ENCODE results near the gene CAMSAP1. TPM values are rescaled to one million over a fixed set of nuclear protein-coding genes. Genes with fewer than 3 reads are reported as not detected.

Gene CAMSAP1
- total and polyA plus RNA-seq, 9 of the 15 experiments (the other 6 are each of a cell fraction or from before 2014, with no cell fraction given): 1.5 to 28.8 (median 14.3) TPM

- peaks cover 3% of the 10 kb centered on the region for H3K9me1 ChIP-seq (ENCODE audit: control insufficient read depth, insufficient read depth, low read length)
- no peaks in the 10 kb centered on the region for H3K9me3 ChIP-seq (replicated peaks; ENCODE audit: control insufficient read depth, insufficient read depth, low read depth, low read length)
- 0 out of 4 replicates have a peak overlapping the region, but pooled peaks of 1 of the 2 experiments have one; percentile 2 for H3K9ac ChIP-seq (ENCODE audit: insufficient read depth in 1 of 2, low read depth in 2 of 2, low read length in 2 of 2)
- no peak overlapping the region for H3K4me2 ChIP-seq (ENCODE audit: insufficient read depth, low read length)
- H3K79me2 ChIP-seq (ENCODE audit: control insufficient read depth, insufficient read depth, low read length): peaks cover 60% of the 10 kb centered on the region
- no peak overlapping the region; the same call in 2 of the 3 replicates for H3K27ac ChIP-seq (ENCODE audit: extremely low read depth, low read depth, low read length)
- ChIA-PET CTCF (ENCODE audit: low intra/inter-chr PET ratio) (no interaction called here), POLR2A (interaction anchor here (0.5 to 2.0 kb wide), 4 partner anchors 10 to 469 kb away, joined by 3 to 7 read pairs (median 3); partner anchors contain the start of gene CAMSAP1)
- no peak overlapping the region for H3K4me3 ChIP-seq
- peak; percentile 5; the same call in 2 of the 3 replicates for ATAC-seq
- intact Hi-C loops (cut with micrococcal nuclease): no loop called here
- peaks cover 0 to 60% of the 10 kb centered on the region in 2 experiments; a peak in 2 of 5 replicates for H3K4me1 ChIP-seq (replicated peaks in 1 of 2; ENCODE audit: control insufficient read depth in 2 of 2, insufficient read depth in 2 of 2, low read length in 2 of 2)
- FAIRE-seq: no peak
- H3K27me3 ChIP-seq (ENCODE audit: control insufficient read depth in 2 of 2, insufficient read depth in 2 of 2, low read length in 2 of 2): no peaks in the 10 kb centered on the region
- DNase-seq (ENCODE audit: extremely low read depth in 1 of 4, low spot score in 3 of 4): no peak
- H3K36me3 ChIP-seq (ENCODE audit: control insufficient read depth, insufficient read depth, low read length): peaks cover 95% of the 10 kb centered on the region
- WGBS (ENCODE audit: insufficient coverage, low coverage, missing lambda C conversion rate): 93% methylated on average over 30 of the region's 33 CpGs
- BruUV-seq (replicated peaks): no TSS peak
- in situ Hi-C loops (cut with MboI): no loop called here
- H4K20me1 ChIP-seq (replicated peaks; ENCODE audit: control insufficient read depth, insufficient read depth, low read length): peaks cover 48% of the 10 kb centered on the region; the same call in 1 of the 2 replicates
- no peak overlapping the region for H2AFZ ChIP-seq (ENCODE audit: low read depth, low read length)
- TF ChIP-seq MEIS2 (IDR thresholded peaks at IDR 0.05; ENCODE audit: partially characterized antibody) (no peak), SIX5 (IDR thresholded peaks at IDR 0.05; ENCODE audit: borderline replicate concordance in 1 of 2, insufficient read depth in 1 of 2, low read depth in 1 of 2, low read length in 2 of 2) (no peak), SMARCA4 (IDR thresholded peaks at IDR 0.05) (no peak), PBX2 (CRISPR knock-in tag; IDR thresholded peaks at IDR 0.05; ENCODE audit: low read depth) (no peak), PBX2 (tag; conservative IDR thresholded peaks at IDR 0.05; ENCODE audit: low read depth) (no peak), NFE2L1 (tag; IDR thresholded peaks at IDR 0.05; ENCODE audit: borderline replicate concordance, low read depth) (no peak), AFF4 (CRISPR knock-in tag; IDR thresholded peaks at IDR 0.05) (no peak), POLR2A (conservative IDR thresholded peaks at IDR 0.05) (0 out of 2 replicates have a peak, but pooled peaks have one; percentile 4), E4F1 (CRISPR knock-in tag; IDR thresholded peaks at IDR 0.05; ENCODE audit: borderline replicate concordance) (no peak)
Observed at GRCh38 chr9:135930446-135931345, 23.4 kb upstream of the CAMSAP1 start.
